ENCODE results near the gene TAS2R40.

GRCh38 chr7:143199040-143199439, 22.8 kb upstream of the TAS2R40 start:
- TF ChIP-seq POLR2AphosphoS5 (IDR thresholded peaks at IDR 0.05; ENCODE audit: low read depth, low read length) (no peak), SPI1 (IDR thresholded peaks at IDR 0.05; ENCODE audit: low read depth, low read length) (no peak), POLR2A (IDR thresholded peaks at IDR 0.05; ENCODE audit: low read depth, low read length) (no peak), TAF1 (IDR thresholded peaks at IDR 0.05; ENCODE audit: low read depth, low read length) (no peak), PAX5 (IDR thresholded peaks at IDR 0.05; ENCODE audit: insufficient read depth, low read length, severe bottlenecking) (no peak)
